ENCODE results near the gene ACOX3. TPM values are rescaled to one million over a fixed set of nuclear protein-coding genes. Genes with fewer than 3 reads are reported as not detected.

Gene ACOX3
- total and polyA plus RNA-seq, 11 donors, result 16.9 to 51.6 (median 24.1) TPM

- Histone ChIP-seq H3K27ac (no peak overlapping the region), H3K27me3 (no peaks in the 10 kb centered on the region), H3K36me3 (peaks cover 0 to 44% (median 8%) of the 10 kb centered on the region in 9 donors), H3K4me1 (peaks cover 0 to 12% (median 0%) of the 10 kb centered on the region in 12 donors), H3K9me3 (no peaks in the 10 kb centered on the region), H3K4me3 (no peak overlapping the region)
- peak in 1 of 5 donors; percentile 21 for DNase-seq
- ATAC-seq, result no peak
- intact Hi-C loops (cut with DNase I), result no loop called here
- TF ChIP-seq POLR2A (IDR thresholded peaks at IDR 0.05), result no peak
- TF ChIP-seq CTCF (IDR thresholded peaks at IDR 0.05), result no peak
- WGBS, 4 donors, result 88 to 91% (median 90%) methylated on average over 37 to 49 of the region's 49 CpGs
Measured at GRCh38 chr4:8374851-8375649, 65.5 kb downstream of the ACOX3 start.

GRCh38 chr4:8373973-8374545 is 66.5 kb downstream of the ACOX3 start:
- DNase-seq, result peak in 1 of 5 donors; percentile 19
- Histone ChIP-seq H3K4me1 (peaks cover 0 to 8% (median 0%) of the 10 kb centered on the region in 12 donors), H3K27me3 (no peaks in the 10 kb centered on the region), H3K4me3 (no peak overlapping the region), H3K27ac (no peak overlapping the region), H3K9me3 (no peaks in the 10 kb centered on the region), H3K36me3 (peaks cover 0 to 38% (median 3%) of the 10 kb centered on the region in 9 donors)
- TF ChIP-seq CTCF (IDR thresholded peaks at IDR 0.05) (no peak), POLR2A (IDR thresholded peaks at IDR 0.05) (no peak)
- intact Hi-C loops (cut with DNase I), result no loop called here
- WGBS, 4 donors, result 88 to 94% (median 91%) methylated on average over 8 to 13 of the region's 13 CpGs
- no peak for ATAC-seq

GRCh38 chr4:8373270-8373972 is 67.1 kb downstream of the ACOX3 start:
- H3K36me3 ChIP-seq, result peaks cover 0 to 33% (median 0%) of the 10 kb centered on the region in 9 donors
- no peaks in the 10 kb centered on the region for H3K27me3 ChIP-seq
- DNase-seq, result peak in 1 of 5 donors; percentile 26
- no peaks in the 10 kb centered on the region for H3K9me3 ChIP-seq
- WGBS, 4 donors, result 91 to 94% (median 93%) methylated on average over 21 to 32 of the region's 32 CpGs
- ATAC-seq, result no peak
- intact Hi-C loops (cut with DNase I), result no loop called here
- peaks cover 0 to 5% (median 0%) of the 10 kb centered on the region in 12 donors for H3K4me1 ChIP-seq
- TF ChIP-seq POLR2A (IDR thresholded peaks at IDR 0.05), result no peak
- no peak for TF ChIP-seq CTCF (IDR thresholded peaks at IDR 0.05)
- no peak overlapping the region for H3K4me3 ChIP-seq
- peak overlapping the region in 1 of 12 donors; percentile 71 for H3K27ac ChIP-seq

- H3K27me3 ChIP-seq, result no peaks in the 10 kb centered on the region
- peak overlapping the region in 10 of 12 donors; percentile 42 to 71 (median 56) for H3K27ac ChIP-seq
- ATAC-seq (peak; percentile 43 to 72 (median 67)), DNase-seq (peak in 2 of 5 donors; percentile 74 to 83)
- intact Hi-C loops (cut with DNase I), result no loop called here
- WGBS, 4 donors, result 52 to 66% (median 62%) methylated on average over 5 to 13 of the region's 13 CpGs
- H3K36me3 ChIP-seq, result peaks cover 0 to 27% (median 0%) of the 10 kb centered on the region in 9 donors
- peaks cover 0 to 5% (median 0%) of the 10 kb centered on the region in 12 donors for H3K4me1 ChIP-seq
- no peaks in the 10 kb centered on the region for H3K9me3 ChIP-seq
- TF ChIP-seq CTCF (IDR thresholded peaks at IDR 0.05) (no peak), POLR2A (IDR thresholded peaks at IDR 0.05) (no peak)
- H3K4me3 ChIP-seq, result no peak overlapping the region
Measured at GRCh38 chr4:8372506-8372905, 68.0 kb downstream of the ACOX3 start.
